Lung (tissue), 12 donors: ENCODE data around the gene SOX5. TPM values are rescaled to one million over a fixed set of nuclear protein-coding genes. Genes with fewer than 3 reads are reported as not detected.

ENCODE experiments used
- ATAC-seq: fragments of 200-7000 bp; cut with Tn5 transposase; one replicate; pipeline ENCODE4 v1.9.1; 2020; ENCODE audit warnings: moderate number of reproducible peaks; ENCODE audit not compliant: insufficient read depth, low FRiP score
- DNase-seq, 3 donors: peaks; one replicate each; pipeline ENCODE4 v3.0.0-alpha.2; 2013 to 2017
- H3K27ac ChIP-seq, 2 donors: one replicate each; pipeline ENCODE4 v1.5.1; 2013; ENCODE audit warnings: mild to moderate bottlenecking in 2 of 2, moderate library complexity in 2 of 2, control low read depth in 1 of 2, inconsistent platforms in 1 of 2, low read depth in 1 of 2, low read length in 1 of 2
- H3K27me3 ChIP-seq, 3 donors: one replicate each; pipeline ENCODE4 v1.5.1; 2013; ENCODE audit warnings: low read length in 2 of 3; ENCODE audit not compliant: control insufficient read depth in 3 of 3, insufficient read depth in 3 of 3
- H3K36me3 ChIP-seq, 4 donors: one replicate each; pipeline ENCODE4 v1.5.1; 2013; ENCODE audit warnings: low read length in 4 of 4, mild to moderate bottlenecking in 1 of 4, moderate library complexity in 1 of 4; ENCODE audit not compliant: control insufficient read depth in 4 of 4, insufficient read depth in 4 of 4
- H3K4me1 ChIP-seq, 5 donors: one replicate each; pipeline ENCODE4 v1.5.1; 2013; ENCODE audit warnings: low read length in 5 of 5, mild to moderate bottlenecking in 2 of 5, moderate library complexity in 1 of 5; ENCODE audit not compliant: control insufficient read depth in 5 of 5, insufficient read depth in 5 of 5
- H3K4me3 ChIP-seq: one replicate; pipeline ENCODE4 v1.5.1; 2013; ENCODE audit warnings: mild to moderate bottlenecking, control low read depth, moderate library complexity
- H3K9ac ChIP-seq, 2 donors: one replicate each; pipeline ENCODE4 v1.5.1; 2013; ENCODE audit warnings: low read length in 2 of 2, control low read depth in 1 of 2; ENCODE audit not compliant: insufficient read depth in 1 of 2
- H3K9me3 ChIP-seq, 4 donors: one replicate each; pipeline ENCODE4 v1.5.1; 2013; ENCODE audit warnings: low read length in 3 of 4, mild to moderate bottlenecking in 1 of 4, moderate library complexity in 1 of 4; ENCODE audit not compliant: control insufficient read depth in 4 of 4, insufficient read depth in 3 of 4
- WGBS, 2 donors: extraction: QIAGEN DNeasy Blood & Tissue Kit; methylation state at CpG; one replicate each; pipeline ENCODE4 v1.1.7; 2013; 5-methylcytosine and 5-hydroxymethylcytosine counted together
- polyA plus RNA-seq, 2 donors: library from polyadenylated mRNA; stranded (reverse); fragments of 200-250 nt; gene quantifications; one replicate each; pipeline ENCODE4 v1.2.1, GENCODE V29; 2013
- total RNA-seq, 2 donors: library from RNA; depleted of rRNA in 1 of 2; stranded (reverse); fragments of >200 nt in 1 of 2; gene quantifications; one replicate each; pipeline ENCODE4 v1.2.1, GENCODE V29; 2014 to 2021
- TF ChIP-seq, protein P1 (sequence below): IDR thresholded peaks from 2 replicates; pipeline ENCODE4 v1.5.1; 2012; ENCODE audit warnings: mild to moderate bottlenecking; ENCODE audit errors: control extremely low read depth, extremely low read depth
- donor health status: control.
- donor health status: control.
- donor health status: Bipolar disorder and iron deficiency.
- donor health status: healthy.
- donor health status: DM: yes; HTN: yes; CAD: no.

Gene SOX5
- total and polyA plus RNA-seq, 4 donors: 1.0 to 71.4 (median 7.2) TPM

DNA sequence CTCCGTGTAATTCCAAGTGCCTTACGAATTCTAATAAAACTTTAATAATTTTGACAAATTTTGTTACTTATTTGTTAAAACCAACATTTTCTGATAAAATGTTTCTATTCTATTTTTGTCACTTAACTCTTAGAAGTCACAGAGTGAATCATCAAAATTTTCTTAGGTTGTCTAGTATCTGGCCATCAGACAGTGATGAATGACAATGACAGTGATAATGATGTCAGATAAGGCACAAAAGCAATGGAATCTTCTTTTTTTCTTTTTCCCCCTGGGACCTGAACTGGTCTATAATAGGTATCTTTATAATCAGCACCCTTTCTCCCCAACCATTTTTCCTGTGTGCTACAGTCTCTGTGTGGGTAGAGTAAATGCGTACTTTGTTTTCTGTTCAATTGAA is 407.3 kb downstream of the SOX5 start:
- 93 to 97% methylated on average over 3 of the region's 3 CpGs for WGBS, 2 donors
- no peaks in the 10 kb centered on the region for H3K9me3 ChIP-seq
- no peaks in the 10 kb centered on the region for H3K27me3 ChIP-seq
- no peak overlapping the region for H3K9ac ChIP-seq
- TF ChIP-seq, protein P1, sequence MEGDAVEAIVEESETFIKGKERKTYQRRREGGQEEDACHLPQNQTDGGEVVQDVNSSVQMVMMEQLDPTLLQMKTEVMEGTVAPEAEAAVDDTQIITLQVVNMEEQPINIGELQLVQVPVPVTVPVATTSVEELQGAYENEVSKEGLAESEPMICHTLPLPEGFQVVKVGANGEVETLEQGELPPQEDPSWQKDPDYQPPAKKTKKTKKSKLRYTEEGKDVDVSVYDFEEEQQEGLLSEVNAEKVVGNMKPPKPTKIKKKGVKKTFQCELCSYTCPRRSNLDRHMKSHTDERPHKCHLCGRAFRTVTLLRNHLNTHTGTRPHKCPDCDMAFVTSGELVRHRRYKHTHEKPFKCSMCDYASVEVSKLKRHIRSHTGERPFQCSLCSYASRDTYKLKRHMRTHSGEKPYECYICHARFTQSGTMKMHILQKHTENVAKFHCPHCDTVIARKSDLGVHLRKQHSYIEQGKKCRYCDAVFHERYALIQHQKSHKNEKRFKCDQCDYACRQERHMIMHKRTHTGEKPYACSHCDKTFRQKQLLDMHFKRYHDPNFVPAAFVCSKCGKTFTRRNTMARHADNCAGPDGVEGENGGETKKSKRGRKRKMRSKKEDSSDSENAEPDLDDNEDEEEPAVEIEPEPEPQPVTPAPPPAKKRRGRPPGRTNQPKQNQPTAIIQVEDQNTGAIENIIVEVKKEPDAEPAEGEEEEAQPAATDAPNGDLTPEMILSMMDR: no peak
- DNase-seq: no peak
- H3K27ac ChIP-seq: no peak overlapping the region
- no peaks in the 10 kb centered on the region for H3K4me1 ChIP-seq
- H3K4me3 ChIP-seq: no peak overlapping the region
- no peak for ATAC-seq
- H3K36me3 ChIP-seq: peaks cover 0 to 4% (median 1%) of the 10 kb centered on the region in 4 donors

DNA sequence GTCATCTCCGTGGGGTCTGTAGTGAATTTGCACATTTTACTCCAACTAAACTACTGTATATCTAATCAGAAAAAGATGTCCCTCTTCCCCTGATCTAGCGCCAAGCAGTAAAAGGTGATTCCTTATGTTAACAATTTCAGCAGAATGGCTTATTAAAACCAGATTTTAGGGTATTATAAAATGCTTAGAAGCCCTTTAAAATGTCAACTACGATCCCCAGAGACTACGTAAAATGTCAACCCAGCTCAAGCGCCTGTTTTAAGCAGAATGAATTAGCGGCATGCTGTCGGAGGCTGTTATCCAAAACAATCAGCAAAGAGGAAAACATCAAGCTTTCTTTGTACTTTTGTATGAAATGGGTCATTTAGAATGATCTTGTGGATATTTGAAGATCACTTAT is 408.9 kb downstream of the SOX5 start:
- Histone ChIP-seq H3K36me3 (peaks cover 0 to 7% (median 0%) of the 10 kb centered on the region in 4 donors), H3K27me3 (no peaks in the 10 kb centered on the region), H3K9ac (no peak overlapping the region), H3K27ac (no peak overlapping the region), H3K4me1 (no peaks in the 10 kb centered on the region), H3K9me3 (no peaks in the 10 kb centered on the region), H3K4me3 (no peak overlapping the region)
- ATAC-seq (no peak), DNase-seq (no peak)
- TF ChIP-seq, protein P1: no peak
- WGBS, 2 donors: 78 to 89% methylated on average over 7 of the region's 7 CpGs

DNA sequence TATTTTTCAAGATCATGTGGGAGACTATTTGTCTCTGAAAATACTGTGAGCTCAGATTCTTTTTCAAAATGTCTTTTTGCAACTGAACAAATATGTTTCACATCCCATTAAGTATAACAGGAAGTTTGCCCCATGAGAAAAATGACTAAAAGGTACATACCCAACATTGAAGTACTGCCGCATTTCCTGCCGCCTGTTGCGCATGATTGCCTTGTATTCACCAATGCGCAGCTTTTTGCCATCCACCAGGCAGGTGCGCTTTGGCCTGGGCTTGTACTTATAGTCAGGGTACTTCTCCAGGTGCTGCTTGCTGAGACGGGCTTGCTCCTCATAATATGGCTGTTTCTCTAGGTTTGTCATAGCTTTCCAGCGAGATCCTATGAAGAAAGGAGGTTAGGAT is 413.2 kb downstream of the SOX5 start:
- Histone ChIP-seq H3K9me3 (no peaks in the 10 kb centered on the region), H3K4me3 (no peak overlapping the region), H3K4me1 (peaks cover 0 to 5% (median 0%) of the 10 kb centered on the region in 5 donors), H3K36me3 (peaks cover 0 to 4% (median 0%) of the 10 kb centered on the region in 4 donors), H3K27me3 (no peaks in the 10 kb centered on the region), H3K27ac (no peak overlapping the region), H3K9ac (no peak overlapping the region)
- TF ChIP-seq, protein P1: no peak
- DNase-seq (no peak), ATAC-seq (no peak)
- WGBS, 2 donors: 93% methylated on average over 7 of the region's 7 CpGs

DNA sequence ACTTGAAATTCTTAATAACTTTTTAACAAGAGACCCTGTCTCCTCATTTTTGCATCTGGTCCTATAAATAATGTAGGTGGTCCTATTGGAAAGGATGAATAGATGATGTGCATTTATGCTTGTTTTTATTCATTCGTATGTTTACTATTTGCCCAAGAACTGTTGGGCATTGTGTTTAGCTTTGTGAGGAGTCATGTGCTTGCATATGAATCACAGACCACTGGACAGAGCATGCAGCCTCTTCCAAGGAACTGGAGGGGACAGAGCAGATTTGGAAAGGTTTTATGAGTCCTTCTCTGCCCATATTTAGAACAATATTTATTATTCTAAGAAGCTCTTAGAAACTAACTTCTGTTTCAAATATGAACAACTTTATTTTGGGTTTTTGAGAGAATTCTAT is 414.0 kb downstream of the SOX5 start:
- DNase-seq: no peak
- TF ChIP-seq, protein P1: no peak
- H3K4me3 ChIP-seq: no peak overlapping the region
- no peak overlapping the region for H3K9ac ChIP-seq
- no peak for ATAC-seq
- no peaks in the 10 kb centered on the region for H3K9me3 ChIP-seq
- peaks cover 0 to 4% (median 0%) of the 10 kb centered on the region in 4 donors for H3K36me3 ChIP-seq
- WGBS, 2 donors: 84 to 92% methylated on average over 1 of the region's 1 CpG
- no peaks in the 10 kb centered on the region for H3K27me3 ChIP-seq
- no peak overlapping the region for H3K27ac ChIP-seq
- H3K4me1 ChIP-seq: peaks cover 0 to 5% (median 0%) of the 10 kb centered on the region in 5 donors
